Measurements from ENCODE around the gene EFCC1. TPM values are rescaled to one million over a fixed set of nuclear protein-coding genes. Genes with fewer than 3 reads are reported as not detected.

Gene EFCC1
- total RNA-seq, 1 donor from 2014 or later, result 1.5 TPM

DNA sequence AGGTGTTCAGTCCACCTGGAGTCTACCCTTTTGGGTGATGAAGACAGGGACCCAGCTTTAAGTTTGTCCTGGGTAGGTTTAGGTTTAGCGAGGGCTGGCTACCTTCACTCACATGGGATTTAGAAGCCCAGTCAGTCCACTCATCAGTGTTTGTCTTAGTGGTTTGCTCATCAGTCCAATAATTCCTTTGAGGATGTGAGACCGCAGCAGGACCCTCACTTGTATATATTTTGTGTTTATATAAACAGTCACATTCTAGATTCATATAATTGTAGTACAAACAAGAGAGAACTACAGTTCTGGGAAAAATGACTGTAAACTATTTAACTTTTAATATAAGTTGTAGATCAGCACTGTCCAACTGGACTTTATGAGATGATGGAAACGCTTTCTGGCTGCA lies 18.2 kb downstream of the EFCC1 start:
- Histone ChIP-seq H3K27me3 (ENCODE audit: low read depth) (no peaks in the 10 kb centered on the region), H3K4me3 (no peak overlapping the region), H3K4me1 (peaks cover 79% of the 10 kb centered on the region), H3K9me3 (replicated peaks) (no peaks in the 10 kb centered on the region), H3K36me3 (no peaks in the 10 kb centered on the region), H3K27ac (replicated peaks) (peak overlapping the region; percentile 92)
- no peak for TF ChIP-seq CTCF (IDR thresholded peaks at IDR 0.05; ENCODE audit: borderline replicate concordance)
- DNase-seq, result no peak
- intact Hi-C loops (cut with micrococcal nuclease), result no loop called here

DNA sequence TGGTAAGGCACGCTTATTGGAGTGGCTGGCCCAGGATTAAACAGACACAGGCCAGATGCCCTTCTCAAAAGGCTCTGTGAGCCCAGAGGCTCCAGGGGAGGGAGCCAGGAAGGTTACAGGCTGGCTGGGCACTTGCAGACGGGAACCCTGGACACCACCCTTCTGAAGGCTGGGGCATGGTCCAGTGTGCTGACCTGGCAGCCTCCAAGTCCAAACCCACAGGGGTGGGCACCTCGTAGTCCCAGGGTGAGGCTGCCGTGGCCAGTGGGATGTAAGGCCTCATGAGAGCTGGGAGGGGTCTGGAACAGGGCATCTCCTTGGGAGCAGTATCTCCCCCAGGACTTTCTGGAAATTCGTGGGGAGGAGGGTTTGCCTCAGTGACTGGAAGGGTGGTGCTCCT lies 19.6 kb downstream of the EFCC1 start:
- H3K4me3 ChIP-seq, result no peak overlapping the region
- H3K9me3 ChIP-seq (replicated peaks), result no peaks in the 10 kb centered on the region
- H3K27me3 ChIP-seq (ENCODE audit: low read depth), result no peaks in the 10 kb centered on the region
- intact Hi-C loops (cut with micrococcal nuclease), result no loop called here
- no peak for DNase-seq
- H3K36me3 ChIP-seq, result no peaks in the 10 kb centered on the region
- peak overlapping the region; percentile 81 for H3K27ac ChIP-seq (replicated peaks)
- TF ChIP-seq CTCF (IDR thresholded peaks at IDR 0.05; ENCODE audit: borderline replicate concordance), result no peak
- peaks cover 79% of the 10 kb centered on the region for H3K4me1 ChIP-seq

- DNase-seq, result no peak
- no peak for TF ChIP-seq CTCF (IDR thresholded peaks at IDR 0.05; ENCODE audit: borderline replicate concordance)
- H3K4me1 ChIP-seq, result peaks cover 79% of the 10 kb centered on the region
- H3K27ac ChIP-seq (replicated peaks), result peak overlapping the region; percentile 81
- H3K27me3 ChIP-seq (ENCODE audit: low read depth), result no peaks in the 10 kb centered on the region
- intact Hi-C loops (cut with micrococcal nuclease), result no loop called here
- H3K4me3 ChIP-seq, result no peak overlapping the region
- H3K36me3 ChIP-seq, result no peaks in the 10 kb centered on the region
- no peaks in the 10 kb centered on the region for H3K9me3 ChIP-seq (replicated peaks)
Measured at GRCh38 chr3:129021140-129021551, 20.0 kb downstream of the EFCC1 start.

- Histone ChIP-seq H3K4me3 (no peak overlapping the region), H3K4me1 (peaks cover 78% of the 10 kb centered on the region), H3K36me3 (no peaks in the 10 kb centered on the region), H3K9me3 (replicated peaks) (no peaks in the 10 kb centered on the region), H3K27me3 (ENCODE audit: low read depth) (no peaks in the 10 kb centered on the region), H3K27ac (replicated peaks) (peak overlapping the region; percentile 81)
- TF ChIP-seq CTCF (IDR thresholded peaks at IDR 0.05; ENCODE audit: borderline replicate concordance), result no peak
- peak; percentile 90 for DNase-seq
- intact Hi-C loops (cut with micrococcal nuclease), result no loop called here
Measured at GRCh38 chr3:129022114-129023007, 21.3 kb downstream of the EFCC1 start.

- Histone ChIP-seq H3K4me1 (peaks cover 74% of the 10 kb centered on the region), H3K27ac (replicated peaks) (peak overlapping the region; percentile 81), H3K27me3 (ENCODE audit: low read depth) (no peaks in the 10 kb centered on the region), H3K9me3 (replicated peaks) (no peaks in the 10 kb centered on the region), H3K4me3 (no peak overlapping the region), H3K36me3 (no peaks in the 10 kb centered on the region)
- TF ChIP-seq CTCF (IDR thresholded peaks at IDR 0.05; ENCODE audit: borderline replicate concordance), result no peak
- no peak for DNase-seq
- intact Hi-C loops (cut with micrococcal nuclease), result no loop called here
Measured at GRCh38 chr3:129023008-129023358, 21.9 kb downstream of the EFCC1 start.
